Liver (tissue), 9 donors: ENCODE measurements around the gene CBX5. TPM values are rescaled to one million over a fixed set of nuclear protein-coding genes. Genes with fewer than 3 reads are reported as not detected.

Experiments
- DNase-seq: peaks from one replicate; pipeline ENCODE4 v3.0.0-alpha.2; 2017; ENCODE audit warnings: low spot score
- H3K27ac ChIP-seq, 2 donors: one replicate each; pipeline ENCODE4 v1.7.0; 2013; ENCODE audit warnings: inconsistent platforms in 2 of 2, low read length in 2 of 2, control low read depth in 1 of 2, low read depth in 1 of 2, mild to moderate bottlenecking in 1 of 2
- H3K27me3 ChIP-seq, 4 donors: one replicate each; pipeline versions ENCODE4 v1.6.1 to v1.7.0; 2013; ENCODE audit warnings: low read length in 3 of 4, inconsistent platforms in 1 of 4, mild to moderate bottlenecking in 1 of 4, moderate library complexity in 1 of 4; ENCODE audit not compliant: control insufficient read depth in 4 of 4, insufficient read depth in 4 of 4
- H3K36me3 ChIP-seq, 4 donors: one replicate each; pipeline versions ENCODE4 v1.6.1 to v1.7.0; 2013; ENCODE audit warnings: low read length in 3 of 4, mild to moderate bottlenecking in 3 of 4, low read depth in 1 of 4, moderate library complexity in 1 of 4; ENCODE audit not compliant: control insufficient read depth in 4 of 4, insufficient read depth in 3 of 4
- H3K4me1 ChIP-seq, 4 donors: one replicate each; pipeline versions ENCODE4 v1.6.1 to v1.7.0; 2013; ENCODE audit warnings: low read length in 3 of 4, mild to moderate bottlenecking in 3 of 4, moderate library complexity in 1 of 4; ENCODE audit not compliant: control insufficient read depth in 4 of 4, insufficient read depth in 4 of 4
- H3K4me3 ChIP-seq, 3 donors: one replicate each; pipeline versions ENCODE4 v1.6.1 to v1.7.0; 2013; ENCODE audit warnings: low read length in 3 of 3, control low read depth in 1 of 3, low read depth in 1 of 3, mild to moderate bottlenecking in 1 of 3
- H3K9ac ChIP-seq, 2 donors: one replicate each; pipeline ENCODE4 v1.7.0; 2013; ENCODE audit warnings: low read length in 2 of 2, mild to moderate bottlenecking in 2 of 2, moderate library complexity in 2 of 2, control low read depth in 1 of 2, low read depth in 1 of 2
- H3K9me3 ChIP-seq, 4 donors: one replicate each; pipeline versions ENCODE4 v1.6.1 to v1.7.0; 2013; ENCODE audit warnings: low read length in 3 of 4; ENCODE audit not compliant: control insufficient read depth in 4 of 4
- CTCF ChIP-seq: fragments of 150-350 bp; IDR thresholded peaks from 2 replicates; pipeline ENCODE4 v1.5.1; 2017; ENCODE audit warnings: improper control_type of control experiment, low read depth, low read length; ENCODE audit not compliant: missing input control
- EGR1 ChIP-seq, 2 donors: IDR thresholded peaks; 2 replicates each; pipeline ENCODE4 v1.6.1; 2016 to 2018; ENCODE audit warnings: antibody characterized with exemption in 2 of 2, low read depth in 2 of 2
- FOXA1 ChIP-seq: IDR thresholded peaks from 2 replicates; pipeline ENCODE4 v1.6.1; 2016; ENCODE audit warnings: antibody characterized with exemption
- FOXA2 ChIP-seq: IDR thresholded peaks from 2 replicates; pipeline ENCODE4 v1.6.1; 2016; ENCODE audit warnings: antibody characterized with exemption
- GABPA ChIP-seq, 2 donors: IDR thresholded peaks in 1 of 2; conservative IDR thresholded peaks in 1 of 2; 2 replicates each; pipeline ENCODE4 v1.6.1; 2016; ENCODE audit warnings: antibody characterized with exemption in 2 of 2, mild to moderate bottlenecking in 1 of 2, moderate library complexity in 1 of 2
- HNF4A ChIP-seq, 2 donors: conservative IDR thresholded peaks; 2 replicates each; pipeline ENCODE4 v1.6.1; 2016; ENCODE audit warnings: antibody characterized with exemption in 2 of 2, mild to moderate bottlenecking in 2 of 2
- JUND ChIP-seq, 2 donors: IDR thresholded peaks; 2 replicates each; pipeline ENCODE4 v1.6.1; 2016; ENCODE audit warnings: antibody characterized with exemption in 2 of 2
- RAD21 ChIP-seq, 2 donors: IDR thresholded peaks; 2 replicates each; pipeline ENCODE4 v1.6.1; 2016; ENCODE audit warnings: antibody characterized with exemption in 2 of 2, mild to moderate bottlenecking in 2 of 2
- RXRA ChIP-seq, 2 donors: IDR thresholded peaks; 2 replicates each; pipeline ENCODE4 v1.6.1; 2017 to 2018; ENCODE audit warnings: antibody characterized with exemption in 2 of 2, mild to moderate bottlenecking in 1 of 2
- SP1 ChIP-seq: IDR thresholded peaks from 2 replicates; pipeline ENCODE4 v1.6.1; 2018; ENCODE audit warnings: antibody characterized with exemption, mild to moderate bottlenecking
- TAF1 ChIP-seq: conservative IDR thresholded peaks from 2 replicates; pipeline ENCODE4 v1.6.1; 2016; ENCODE audit warnings: antibody characterized with exemption, mild to moderate bottlenecking
- YY1 ChIP-seq: IDR thresholded peaks from 2 replicates; pipeline ENCODE4 v1.6.1; 2016; ENCODE audit warnings: antibody characterized with exemption, mild to moderate bottlenecking
- ZBTB33 ChIP-seq: IDR thresholded peaks from 2 replicates; pipeline ENCODE4 v1.6.1; 2016; ENCODE audit warnings: antibody characterized with exemption
- WGBS: extraction: QIAGEN DNeasy Blood & Tissue Kit; methylation state at CpG from one replicate; pipeline ENCODE4 v1.1.7; 2013; 5-methylcytosine and 5-hydroxymethylcytosine counted together
- polyA plus RNA-seq, 2 donors: library from polyadenylated mRNA; stranded (reverse) in 1 of 2; unstranded in 1 of 2; fragments of 200-250 nt in 1 of 2; fragments of >200 nt in 1 of 2; fragmentation: Nextera tagmentation in 1 of 2; extraction: Ambion mirVana in 1 of 2; gene quantifications; one replicate each; pipeline versions ENCODE4 v1.2.1 to v1.2.3, GENCODE V29; 2013 to 2015
- total RNA-seq, 2 donors: library from RNA; depleted of rRNA; stranded (reverse); fragments of >200 nt; gene quantifications; one replicate each; pipeline ENCODE4 v1.2.3, GENCODE V29; 2014
- donor health status: healthy.
- donor health status: healthy.
- donor health status: healthy.
- donor health status: healthy.
- donor health status: healthy.

The CBX5 gene
- total and polyA plus RNA-seq, 4 donors: 4.4 to 62.3 (median 12.6) TPM

GRCh38 chr12:54221402-54221984, 58.4 kb downstream of the CBX5 start:
- WGBS: 74% methylated on average over 6 of the region's 6 CpGs
- Histone ChIP-seq H3K9ac (no peak overlapping the region), H3K36me3 (no peaks in the 10 kb centered on the region), H3K4me1 (peaks cover 0 to 17% (median 8%) of the 10 kb centered on the region in 4 donors), H3K9me3 (no peaks in the 10 kb centered on the region), H3K27me3 (peaks cover 0 to 3% (median 0%) of the 10 kb centered on the region in 4 donors), H3K27ac (no peak overlapping the region), H3K4me3 (no peak overlapping the region)
- TF ChIP-seq RXRA (IDR thresholded peaks at IDR 0.05): no peak
- no peak for TF ChIP-seq SP1
- TF ChIP-seq FOXA1: no peak
- no peak for TF ChIP-seq JUND (IDR thresholded peaks at IDR 0.05)
- no peak for TF ChIP-seq HNF4A (conservative IDR thresholded peaks at IDR 0.05)
- TF ChIP-seq TAF1: no peak
- TF ChIP-seq YY1: no peak
- no peak for TF ChIP-seq GABPA (IDR thresholded peaks at IDR 0.05 in 1 of 2, conservative IDR thresholded peaks at IDR 0.05 in 1 of 2)
- TF ChIP-seq ZBTB33: no peak
- no peak for TF ChIP-seq RAD21 (IDR thresholded peaks at IDR 0.05)
- no peak for DNase-seq

- peaks cover 0 to 3% (median 0%) of the 10 kb centered on the region in 4 donors for H3K27me3 ChIP-seq
- 72% methylated on average over 7 of the region's 7 CpGs for WGBS
- no peak overlapping the region for H3K27ac ChIP-seq
- peaks cover 0 to 20% (median 10%) of the 10 kb centered on the region in 4 donors for H3K4me1 ChIP-seq
- no peak overlapping the region for H3K9ac ChIP-seq
- no peak for DNase-seq
- no peaks in the 10 kb centered on the region for H3K36me3 ChIP-seq
- no peak for TF ChIP-seq SP1
- H3K4me3 ChIP-seq: no peak overlapping the region
- H3K9me3 ChIP-seq: no peaks in the 10 kb centered on the region
Observed at GRCh38 chr12:54220567-54220966, 59.4 kb downstream of the CBX5 start.

GRCh38 chr12:54220092-54220557, 59.8 kb downstream of the CBX5 start:
- no peak overlapping the region for H3K9ac ChIP-seq
- H3K27ac ChIP-seq: no peak overlapping the region
- peaks cover 0 to 3% (median under 1%) of the 10 kb centered on the region in 4 donors for H3K27me3 ChIP-seq
- no peaks in the 10 kb centered on the region for H3K36me3 ChIP-seq
- WGBS: 27% methylated on average over 8 of the region's 8 CpGs
- DNase-seq: peak; percentile 76
- peaks cover 0 to 20% (median 10%) of the 10 kb centered on the region in 4 donors for H3K4me1 ChIP-seq
- no peak overlapping the region for H3K4me3 ChIP-seq
- TF ChIP-seq RXRA (IDR thresholded peaks at IDR 0.05) (peak in 1 of 2 donors; percentile 40), CTCF (peak; percentile 71), RAD21 (IDR thresholded peaks at IDR 0.05) (peak; percentile 71 to 76), FOXA2 (no peak), EGR1 (IDR thresholded peaks at IDR 0.05; ENCODE audit: low read depth in 2 of 2) (no peak), HNF4A (conservative IDR thresholded peaks at IDR 0.05) (peak in 1 of 2 donors; percentile 26)
- no peaks in the 10 kb centered on the region for H3K9me3 ChIP-seq
